Suprapubic skin (tissue), 4 donors: ENCODE results near the gene TBKBP1.

Source experiments
- CTCF ChIP-seq, 2 donors: fragments of 200-600 bp in 1 of 2; fragments of 450-650 bp in 1 of 2; sonication (generic) in 1 of 2; IDR thresholded peaks; one replicate each; pipeline ENCODE4 v1.5.1; 2016 to 2019; ENCODE audit warnings: antibody characterized with exemption in 2 of 2, mild to moderate bottlenecking in 1 of 2, moderate library complexity in 1 of 2
- POLR2A ChIP-seq, 2 donors: fragments of 450-650 bp; IDR thresholded peaks; one replicate each; pipeline ENCODE4 v1.6.1; 2017; ENCODE audit warnings: antibody characterized with exemption in 2 of 2, mild to moderate bottlenecking in 2 of 2, moderate library complexity in 2 of 2
- POLR2AphosphoS5 ChIP-seq, 3 donors: sonication (generic); formaldehyde crosslinking; IDR thresholded peaks; one replicate each; pipeline ENCODE4 v1.6.1; 2017; ENCODE audit warnings: antibody characterized with exemption in 3 of 3

GRCh38 chr17:47739150-47739549 lies 45.2 kb downstream of the TBKBP1 start:
- TF ChIP-seq CTCF (IDR thresholded peaks at IDR 0.05) (no peak), POLR2AphosphoS5 (IDR thresholded peaks at IDR 0.05) (no peak), POLR2A (IDR thresholded peaks at IDR 0.05) (no peak)
